Endothelial cell of umbilical vein (primary cell): ENCODE measurements around the gene CD44. TPM values are rescaled to one million over a fixed set of nuclear protein-coding genes. Genes with fewer than 3 reads are reported as not detected.
A peak's percentile ranks its signal among the peaks of the same experiment; 100 is the strongest.

Experiments
- BruUV-seq: library from RNA; stranded (reverse); fragments of 400-500 nt; replicated peaks from 2 replicates; lab custom pipeline; 2021; lab: Mats Ljungman, UMichigan
- CTCF ChIA-PET: fragments of 300-600, 350-600 bp; sonication (Branson Sonifier 250); formaldehyde crosslinking; loops from one replicate; lab custom pipeline; 2021; ENCODE audit warnings: antibody characterized with exemption, inconsistent platforms; lab: Charles Lee
- POLR2A ChIA-PET: fragments of 300-600, 350-600 bp; sonication (Branson Sonifier 250); formaldehyde crosslinking; loops from one replicate; lab custom pipeline; 2021; ENCODE audit warnings: antibody characterized with exemption, inconsistent platforms; lab: Charles Lee
- DNase-seq: peaks from one replicate; pipeline ENCODE4 v3.0.0-alpha.2; 2011; ENCODE audit warnings: low read depth, low spot score
- FAIRE-seq: peaks from 2 replicates; lab custom pipeline; 2011; peaks lifted over from hg19 to GRCh38; lab: Jason Lieb, UNC
- H2AFZ ChIP-seq: 2 replicates; pipeline ENCODE4 v1.6.0; 2012; ENCODE audit warnings: low read depth, low read length, control low read depth, inconsistent platforms
- H3K27ac ChIP-seq: 2 replicates; pipeline ENCODE4 v1.5.1; 2011; ENCODE audit warnings: low read depth, mild to moderate bottlenecking, control low read depth, low read length, moderate library complexity; ENCODE audit not compliant: insufficient read depth
- H3K27me3 ChIP-seq, 2 experiments: 2 replicates each; pipeline versions ENCODE4 v1.6.0 to v1.6.1; 2011; ENCODE audit warnings: low read length in 2 of 2, mixed read lengths in 1 of 2; ENCODE audit not compliant: control insufficient read depth in 2 of 2, insufficient read depth in 2 of 2
- H3K36me3 ChIP-seq, 2 experiments: 2 replicates in 1 of 2; 3 replicates in 1 of 2; pipeline ENCODE4 v1.5.1; 2011; ENCODE audit warnings: low read length in 2 of 2, mild to moderate bottlenecking in 1 of 2, moderate library complexity in 1 of 2; ENCODE audit not compliant: control insufficient read depth in 2 of 2, insufficient read depth in 2 of 2; ENCODE audit errors: extremely low read depth in 1 of 2
- H3K4me1 ChIP-seq: 3 replicates; pipeline ENCODE4 v1.5.1; 2011; ENCODE audit warnings: mild to moderate bottlenecking, low read length; ENCODE audit not compliant: control insufficient read depth, insufficient read depth; ENCODE audit errors: extremely low read depth
- H3K4me2 ChIP-seq: 2 replicates; pipeline ENCODE4 v1.6.1; 2011; ENCODE audit warnings: low read length, control low read depth, mixed read lengths; ENCODE audit not compliant: insufficient read depth
- H3K4me3 ChIP-seq, 3 experiments: fragments of 200-600 bp in 1 of 3; sonication (generic), shearing (Covaris generic) in 1 of 3; replicated peaks in 1 of 3; 2 replicates each; pipeline ENCODE4 v1.5.1; 2011 to 2016; ENCODE audit warnings: control low read depth in 3 of 3, low read length in 3 of 3, mild to moderate bottlenecking in 2 of 3, inconsistent platforms in 1 of 3, low read depth in 1 of 3, moderate library complexity in 1 of 3; ENCODE audit not compliant: insufficient read depth in 1 of 3
- H3K79me2 ChIP-seq: 2 replicates; pipeline ENCODE4 v1.6.0; 2012; ENCODE audit warnings: low read length, inconsistent platforms; ENCODE audit not compliant: control insufficient read depth, insufficient read depth
- H3K9ac ChIP-seq: replicated peaks from 2 replicates; pipeline ENCODE3; 2011; ENCODE audit warnings: low read length, control low read depth; ENCODE audit not compliant: insufficient read depth; ENCODE audit errors: extremely low read depth
- H3K9me1 ChIP-seq: replicated peaks from 3 replicates; pipeline ENCODE4 v1.6.0; 2011; ENCODE audit warnings: mild to moderate bottlenecking, low read length; ENCODE audit not compliant: control insufficient read depth, insufficient read depth; ENCODE audit errors: extremely low read depth
- H3K9me3 ChIP-seq: replicated peaks from 2 replicates; pipeline ENCODE4 v1.5.1; 2012; ENCODE audit warnings: low read length, inconsistent platforms; ENCODE audit not compliant: control insufficient read depth, insufficient read depth
- H4K20me1 ChIP-seq: replicated peaks from 2 replicates; pipeline ENCODE3; 2011; ENCODE audit warnings: mild to moderate bottlenecking, low read length; ENCODE audit not compliant: control insufficient read depth, insufficient read depth; ENCODE audit errors: extremely low read depth
- EZH2 ChIP-seq: IDR thresholded peaks from 2 replicates; pipeline ENCODE4 v1.6.1; 2012; ENCODE audit warnings: borderline replicate concordance, low read depth, mild to moderate bottlenecking, moderate library complexity, low read length, inconsistent platforms; ENCODE audit not compliant: severe bottlenecking
- FOS ChIP-seq: IDR thresholded peaks from 2 replicates; pipeline ENCODE4 v1.6.1; 2011; ENCODE audit warnings: mild to moderate bottlenecking, low read length, moderate library complexity, borderline replicate concordance; ENCODE audit not compliant: insufficient read depth
- GATA2 ChIP-seq: IDR thresholded peaks from 2 replicates; pipeline ENCODE4 v1.7.0; 2011; ENCODE audit warnings: low read depth, mild to moderate bottlenecking, moderate library complexity, mixed read lengths, low read length; ENCODE audit not compliant: insufficient read length, insufficient read depth
- JUN ChIP-seq: IDR thresholded peaks from 2 replicates; pipeline ENCODE4 v1.6.1; 2011; ENCODE audit warnings: borderline replicate concordance, low read depth; ENCODE audit not compliant: insufficient read length, insufficient read depth
- MYC ChIP-seq: IDR thresholded peaks from one replicate; pipeline ENCODE4 v1.6.1; 2011; ENCODE audit warnings: mild to moderate bottlenecking, low read depth, low read length
- POLR2A ChIP-seq: IDR thresholded peaks from 2 replicates; pipeline ENCODE4 v1.6.1; 2012; ENCODE audit warnings: low read depth, mild to moderate bottlenecking, control low read depth, low read length
- POLR2AphosphoS5 ChIP-seq: IDR thresholded peaks from 2 replicates; pipeline ENCODE4 v1.6.1; 2012; ENCODE audit warnings: low read depth, mild to moderate bottlenecking, control low read depth, low read length, moderate library complexity; ENCODE audit not compliant: insufficient read depth
- dilution Hi-C: fragments of 300-500 bp; cut with MboI; formaldehyde crosslinking; loops from one replicate; pipeline ENCODE4 v1.15.0; 2019; ENCODE audit warnings: low sequenced_read_pairs; ENCODE audit not compliant: extremely low pct_ligation_motif_present
- intact Hi-C: fragments of 100-400 bp; cut with micrococcal nuclease; formaldehyde crosslinking; loops from one replicate; pipeline ENCODE4 v1.10.0; 2022
- polyA plus RNA-seq, 4 experiments: library from polyadenylated mRNA; depleted of rRNA in 3 of 4; stranded (reverse) in 3 of 4; unstranded in 1 of 4; fragments of >200 nt; gene quantifications; 2 replicates each; pipeline versions ENCODE4 v1.2.1 to v1.2.3, GENCODE V29; 2011 to 2012; ENCODE audit warnings: missing spikeins in 1 of 4
- total RNA-seq: library from RNA; stranded (reverse); gene quantifications from 2 replicates; pipeline ENCODE4 v1.2.3, GENCODE V29; 2021
- TF ChIP-seq, protein P1 (sequence below), 2 donors: IDR thresholded peaks; 1 replicate in 1 of 2; 2 replicates in 1 of 2; pipeline ENCODE4 v1.5.1; 2011; ENCODE audit warnings: low read length in 2 of 2, mild to moderate bottlenecking in 2 of 2, moderate library complexity in 2 of 2, control low read depth in 1 of 2, inconsistent platforms in 1 of 2, low read depth in 1 of 2; ENCODE audit not compliant: insufficient read depth in 1 of 2; ENCODE audit errors: extremely low read depth in 1 of 2
- TF ChIP-seq, protein P2 (sequence below): IDR thresholded peaks from 2 replicates; pipeline ENCODE4 v1.6.1; 2011; ENCODE audit not compliant: insufficient read depth, insufficient read length

The CD44 gene
- total and polyA plus RNA-seq, 2 donors (not counting 3 experiments of a cell fraction or from before 2014, with no cell fraction given): 25.5 to 26.3 TPM

- BruUV-seq: no TSS peak
- Histone ChIP-seq H2AFZ (no peak overlapping the region), H3K27ac (peak overlapping the region; percentile 24), H3K9me3 (no peaks in the 10 kb centered on the region), H3K27me3 (no peaks in the 10 kb centered on the region), H3K79me2 (peaks cover 2% of the 10 kb centered on the region), H3K4me1 (peaks cover 9% of the 10 kb centered on the region), H3K4me2 (no peak overlapping the region), H3K9ac (no peak overlapping the region), H4K20me1 (no peaks in the 10 kb centered on the region), H3K9me1 (no peaks in the 10 kb centered on the region), H3K4me3 (no peak overlapping the region), H3K36me3 (peaks cover 0 to 5% of the 10 kb centered on the region in 2 experiments)
- peak; percentile 8 for DNase-seq
- intact Hi-C loops: no loop called here
- POLR2A ChIA-PET: no interaction called here
- no peak for FAIRE-seq
- TF ChIP-seq POLR2AphosphoS5: no peak
- TF ChIP-seq, protein P1, sequence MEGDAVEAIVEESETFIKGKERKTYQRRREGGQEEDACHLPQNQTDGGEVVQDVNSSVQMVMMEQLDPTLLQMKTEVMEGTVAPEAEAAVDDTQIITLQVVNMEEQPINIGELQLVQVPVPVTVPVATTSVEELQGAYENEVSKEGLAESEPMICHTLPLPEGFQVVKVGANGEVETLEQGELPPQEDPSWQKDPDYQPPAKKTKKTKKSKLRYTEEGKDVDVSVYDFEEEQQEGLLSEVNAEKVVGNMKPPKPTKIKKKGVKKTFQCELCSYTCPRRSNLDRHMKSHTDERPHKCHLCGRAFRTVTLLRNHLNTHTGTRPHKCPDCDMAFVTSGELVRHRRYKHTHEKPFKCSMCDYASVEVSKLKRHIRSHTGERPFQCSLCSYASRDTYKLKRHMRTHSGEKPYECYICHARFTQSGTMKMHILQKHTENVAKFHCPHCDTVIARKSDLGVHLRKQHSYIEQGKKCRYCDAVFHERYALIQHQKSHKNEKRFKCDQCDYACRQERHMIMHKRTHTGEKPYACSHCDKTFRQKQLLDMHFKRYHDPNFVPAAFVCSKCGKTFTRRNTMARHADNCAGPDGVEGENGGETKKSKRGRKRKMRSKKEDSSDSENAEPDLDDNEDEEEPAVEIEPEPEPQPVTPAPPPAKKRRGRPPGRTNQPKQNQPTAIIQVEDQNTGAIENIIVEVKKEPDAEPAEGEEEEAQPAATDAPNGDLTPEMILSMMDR (IDR thresholded peaks at IDR 0.05; ENCODE audit: extremely low read depth in 1 of 2, insufficient read depth in 1 of 2, low read depth in 1 of 2, low read length in 2 of 2): no peak
- no peak for TF ChIP-seq JUN
- TF ChIP-seq POLR2A: no peak
- TF ChIP-seq, protein P2, sequence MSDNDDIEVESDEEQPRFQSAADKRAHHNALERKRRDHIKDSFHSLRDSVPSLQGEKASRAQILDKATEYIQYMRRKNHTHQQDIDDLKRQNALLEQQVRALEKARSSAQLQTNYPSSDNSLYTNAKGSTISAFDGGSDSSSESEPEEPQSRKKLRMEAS: no peak
- no peak for TF ChIP-seq MYC
- TF ChIP-seq GATA2: no peak
- TF ChIP-seq FOS: no peak
- no peak for TF ChIP-seq EZH2
- CTCF ChIA-PET: interaction anchor here (0.9 to 1.1 kb wide), 3 partner anchors 10 to 237 kb away, joined by 3 to 5 read pairs (median 3); no protein-coding TSS in a partner anchor
- dilution Hi-C loops: no loop called here
Observed at GRCh38 chr11:35214226-35214770, 75.3 kb downstream of the CD44 start.
